ENCODE data around the gene CARS1. TPM values are rescaled to one million over a fixed set of nuclear protein-coding genes. Genes with fewer than 3 reads are reported as not detected.
A peak's percentile ranks its signal among the peaks of the same experiment; 100 is the strongest.

CARS1 gene
- total and polyA plus RNA-seq, 9 of the 15 experiments (the other 6 are each of a cell fraction or from before 2014, with no cell fraction given): 14.4 to 106 (median 73.6) TPM

- H3K4me3 ChIP-seq: no peak overlapping the region
- ChIA-PET CTCF (ENCODE audit: low intra/inter-chr PET ratio) (no interaction called here), POLR2A (interaction anchor here (1.3 kb wide), 1 partner anchor 11 kb away, joined by 4 read pairs; no protein-coding TSS in a partner anchor)
- H3K27ac ChIP-seq (ENCODE audit: extremely low read depth, low read depth, low read length): no peak overlapping the region
- DNase-seq (ENCODE audit: extremely low read depth in 1 of 4, low spot score in 3 of 4) (no peak), FAIRE-seq (no peak), ATAC-seq (peak; percentile 75)
- H3K79me2 ChIP-seq (ENCODE audit: control insufficient read depth, insufficient read depth, low read length): no peaks in the 10 kb centered on the region
- peak overlapping the region; percentile 76 for H2AFZ ChIP-seq (ENCODE audit: low read depth, low read length)
- intact Hi-C loops (cut with micrococcal nuclease) (no loop called here), in situ Hi-C loops (cut with MboI) (no loop called here)
- no TSS peak for BruUV-seq (replicated peaks)
- H3K4me2 ChIP-seq (ENCODE audit: insufficient read depth, low read length): no peak overlapping the region
- no peaks in the 10 kb centered on the region for H4K20me1 ChIP-seq (replicated peaks; ENCODE audit: control insufficient read depth, insufficient read depth, low read length)
- H3K4me1 ChIP-seq (replicated peaks in 1 of 2; ENCODE audit: control insufficient read depth in 2 of 2, insufficient read depth in 2 of 2, low read length in 2 of 2): no peaks in the 10 kb centered on the region; a peak in 1 of 5 replicates
- no peaks in the 10 kb centered on the region; the same call in 1 of the 2 replicates for H3K9me3 ChIP-seq (replicated peaks; ENCODE audit: control insufficient read depth, insufficient read depth, low read depth, low read length)
- H3K27me3 ChIP-seq (ENCODE audit: control insufficient read depth in 2 of 2, insufficient read depth in 2 of 2, low read length in 2 of 2): peaks cover 0 to 3% of the 10 kb centered on the region in 2 experiments; a peak in 1 of 5 replicates
- no peaks in the 10 kb centered on the region for H3K9me1 ChIP-seq (ENCODE audit: control insufficient read depth, insufficient read depth, low read length)
- WGBS (ENCODE audit: insufficient coverage, low coverage, missing lambda C conversion rate): 45% methylated on average over 5 of the region's 8 CpGs
- H3K36me3 ChIP-seq (ENCODE audit: control insufficient read depth, insufficient read depth, low read length): no peaks in the 10 kb centered on the region
- no peak overlapping the region; a peak in 1 of 4 replicates for H3K9ac ChIP-seq (ENCODE audit: insufficient read depth in 1 of 2, low read depth in 2 of 2, low read length in 2 of 2)
- TF ChIP-seq SUPT5H (IDR thresholded peaks at IDR 0.05) (peak; percentile 65), ZNF384 (IDR thresholded peaks at IDR 0.05; ENCODE audit: low read depth, low read length) (no peak), FOXO4 (CRISPR knock-in tag; IDR thresholded peaks at IDR 0.05) (no peak), KDM2B (CRISPR knock-in tag; IDR thresholded peaks at IDR 0.05) (no peak), TBP (optimal IDR thresholded peaks at IDR 0.05; ENCODE audit: low read depth, low read length) (peak; percentile 40), RBM25 (IDR thresholded peaks at IDR 0.05; ENCODE audit: low read depth, low read length, severe bottlenecking) (peak; percentile 64), ZFP36 (IDR thresholded peaks at IDR 0.05; ENCODE audit: low read depth, low read length, partially characterized antibody) (no peak), COPS2 (conservative IDR thresholded peaks at IDR 0.05) (no peak), ARID1B (IDR thresholded peaks at IDR 0.05) (0 out of 2 replicates have a peak, but pooled peaks have one; percentile 8), ZNF124 (CRISPR knock-in tag; IDR thresholded peaks at IDR 0.05) (no peak), NCOR1 (IDR thresholded peaks at IDR 0.05) (no peak), ZNF408 (CRISPR knock-in tag; IDR thresholded peaks at IDR 0.05; ENCODE audit: low read depth) (no peak), PURB (CRISPR knock-in tag; IDR thresholded peaks at IDR 0.05; ENCODE audit: low read depth) (no peak), POLR2A (conservative IDR thresholded peaks at IDR 0.05) (peak; percentile 75), SNIP1 (IDR thresholded peaks at IDR 0.05; ENCODE audit: low read depth) (no peak), POLR2B (IDR thresholded peaks at IDR 0.05; ENCODE audit: low read depth, partially characterized antibody) (peak; percentile 55), TOE1 (IDR thresholded peaks at IDR 0.05; ENCODE audit: borderline replicate concordance) (0 out of 2 replicates have a peak, but pooled peaks have one; percentile 26), TOE1 (CRISPR knock-in tag; IDR thresholded peaks at IDR 0.05; ENCODE audit: borderline replicate concordance, low read depth) (no peak)
- TF ChIP-seq, protein P1, sequence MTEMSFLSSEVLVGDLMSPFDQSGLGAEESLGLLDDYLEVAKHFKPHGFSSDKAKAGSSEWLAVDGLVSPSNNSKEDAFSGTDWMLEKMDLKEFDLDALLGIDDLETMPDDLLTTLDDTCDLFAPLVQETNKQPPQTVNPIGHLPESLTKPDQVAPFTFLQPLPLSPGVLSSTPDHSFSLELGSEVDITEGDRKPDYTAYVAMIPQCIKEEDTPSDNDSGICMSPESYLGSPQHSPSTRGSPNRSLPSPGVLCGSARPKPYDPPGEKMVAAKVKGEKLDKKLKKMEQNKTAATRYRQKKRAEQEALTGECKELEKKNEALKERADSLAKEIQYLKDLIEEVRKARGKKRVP (CRISPR knock-in tag; IDR thresholded peaks at IDR 0.05): no peak
Measured at GRCh38 chr11:3069425-3069824, 12.2 kb upstream of the CARS1 start.
